ENCODE results near the gene ARHGAP10.

The ARHGAP10 gene

GRCh38 chr4:148101790-148102189 is 369.9 kb downstream of the ARHGAP10 start:
- Histone ChIP-seq H2AK5ac (ENCODE audit: low read depth, low read length) (no peak overlapping the region), H2BK120ac (ENCODE audit: low read depth, low read length) (no peak overlapping the region), H3K14ac (ENCODE audit: low read length) (no peak overlapping the region), H2BK15ac (ENCODE audit: low read length) (no peak overlapping the region), H3K4ac (ENCODE audit: low read length) (no peak overlapping the region), H3K79me1 (ENCODE audit: low read depth, low read length) (no peaks in the 10 kb centered on the region), H3K18ac (ENCODE audit: low read length) (no peak overlapping the region), H2AFZ (ENCODE audit: low read length) (peak overlapping the region; percentile 38), H3K27ac (replicated peaks; ENCODE audit: low read length) (no peak overlapping the region), H3K23ac (ENCODE audit: low read depth, low read length, poor library complexity) (no peak overlapping the region), H3K9me3 (replicated peaks in 1 of 2; ENCODE audit: control insufficient read depth in 2 of 2, insufficient read depth in 1 of 2, low read depth in 1 of 2, low read length in 2 of 2) (peaks cover 0 to 2% of the 10 kb centered on the region in 2 donors), H3K36me3 (replicated peaks in 1 of 2; ENCODE audit: control insufficient read depth in 2 of 2, insufficient read depth in 2 of 2, low read length in 2 of 2) (no peaks in the 10 kb centered on the region), H2BK12ac (ENCODE audit: low read length) (no peak overlapping the region), H3K4me1 (ENCODE audit: control insufficient read depth in 2 of 2, insufficient read depth in 1 of 2, low read depth in 1 of 2, low read length in 2 of 2) (peaks cover 0 to 2% of the 10 kb centered on the region in 2 donors), H4K91ac (ENCODE audit: low read depth, low read length, poor library complexity) (no peak overlapping the region), H4K8ac (ENCODE audit: low read depth, low read length) (no peak overlapping the region), H3K4me3 (ENCODE audit: low read length in 2 of 2) (no peak overlapping the region), H3K4me2 (ENCODE audit: insufficient read depth, low read length, poor library complexity, severe bottlenecking) (no peak overlapping the region), H2BK5ac (ENCODE audit: low read length) (no peak overlapping the region), H3K9ac (ENCODE audit: low read depth, low read length, poor library complexity) (no peak overlapping the region), H3K27me3 (ENCODE audit: control insufficient read depth in 3 of 3, insufficient read depth in 3 of 3, low read depth in 1 of 3, low read length in 3 of 3) (no peaks in the 10 kb centered on the region)
- no CpG with 5 or more reads among the region's 4 CpGs for WGBS, 2 donors (ENCODE audit: extremely low coverage in 2 of 2, insufficient read length in 2 of 2, insufficient replicate concordance in 1 of 2)
- DNase-seq (ENCODE audit: low spot score): no peak

GRCh38 chr4:148103597-148104355 is 371.9 kb downstream of the ARHGAP10 start:
- H3K4me2 ChIP-seq (ENCODE audit: insufficient read depth, low read length, poor library complexity, severe bottlenecking): no peak overlapping the region

GRCh38 chr4:148108766-148109165 is 376.9 kb downstream of the ARHGAP10 start:
- Histone ChIP-seq H2BK12ac (ENCODE audit: low read length) (no peak overlapping the region), H3K27me3 (ENCODE audit: control insufficient read depth in 3 of 3, insufficient read depth in 3 of 3, low read depth in 1 of 3, low read length in 3 of 3) (no peaks in the 10 kb centered on the region), H2BK15ac (ENCODE audit: low read length) (no peak overlapping the region), H2AK5ac (ENCODE audit: low read depth, low read length) (no peak overlapping the region), H3K14ac (ENCODE audit: low read length) (no peak overlapping the region), H3K23ac (ENCODE audit: low read depth, low read length, poor library complexity) (no peak overlapping the region), H3K9me3 (replicated peaks in 1 of 2; ENCODE audit: control insufficient read depth in 2 of 2, insufficient read depth in 1 of 2, low read depth in 1 of 2, low read length in 2 of 2) (no peaks in the 10 kb centered on the region), H4K8ac (ENCODE audit: low read depth, low read length) (no peak overlapping the region), H2AFZ (ENCODE audit: low read length) (no peak overlapping the region), H3K4me2 (ENCODE audit: insufficient read depth, low read length, poor library complexity, severe bottlenecking) (no peak overlapping the region), H3K79me1 (ENCODE audit: low read depth, low read length) (no peaks in the 10 kb centered on the region), H4K91ac (ENCODE audit: low read depth, low read length, poor library complexity) (no peak overlapping the region), H3K4me1 (ENCODE audit: control insufficient read depth in 2 of 2, insufficient read depth in 1 of 2, low read depth in 1 of 2, low read length in 2 of 2) (no peaks in the 10 kb centered on the region), H3K9ac (ENCODE audit: low read depth, low read length, poor library complexity) (no peak overlapping the region), H2BK120ac (ENCODE audit: low read depth, low read length) (no peak overlapping the region), H3K4me3 (ENCODE audit: low read length in 2 of 2) (no peak overlapping the region), H3K18ac (ENCODE audit: low read length) (no peak overlapping the region), H3K36me3 (replicated peaks in 1 of 2; ENCODE audit: control insufficient read depth in 2 of 2, insufficient read depth in 2 of 2, low read length in 2 of 2) (no peaks in the 10 kb centered on the region), H3K4ac (ENCODE audit: low read length) (no peak overlapping the region), H3K27ac (replicated peaks; ENCODE audit: low read length) (no peak overlapping the region), H2BK5ac (ENCODE audit: low read length) (no peak overlapping the region)
- WGBS, 2 donors (ENCODE audit: extremely low coverage in 2 of 2, insufficient read length in 2 of 2, insufficient replicate concordance in 1 of 2): no CpG with 5 or more reads among the region's 7 CpGs
- DNase-seq (ENCODE audit: low spot score): no peak

More at GRCh38 chr4:148103597-148104355, 371.9 kb downstream of the ARHGAP10 start:
- Histone ChIP-seq H3K4me1 (ENCODE audit: control insufficient read depth in 2 of 2, insufficient read depth in 1 of 2, low read depth in 1 of 2, low read length in 2 of 2) (peaks cover 0 to 2% of the 10 kb centered on the region in 2 donors), H3K9ac (ENCODE audit: low read depth, low read length, poor library complexity) (no peak overlapping the region), H3K23ac (ENCODE audit: low read depth, low read length, poor library complexity) (no peak overlapping the region), H2BK5ac (ENCODE audit: low read length) (no peak overlapping the region), H2AK5ac (ENCODE audit: low read depth, low read length) (no peak overlapping the region), H3K4ac (ENCODE audit: low read length) (no peak overlapping the region), H3K18ac (ENCODE audit: low read length) (no peak overlapping the region), H4K8ac (ENCODE audit: low read depth, low read length) (no peak overlapping the region), H3K36me3 (replicated peaks in 1 of 2; ENCODE audit: control insufficient read depth in 2 of 2, insufficient read depth in 2 of 2, low read length in 2 of 2) (no peaks in the 10 kb centered on the region), H3K27ac (replicated peaks; ENCODE audit: low read length) (no peak overlapping the region), H2BK12ac (ENCODE audit: low read length) (no peak overlapping the region), H3K79me1 (ENCODE audit: low read depth, low read length) (no peaks in the 10 kb centered on the region), H3K4me3 (ENCODE audit: low read length in 2 of 2) (no peak overlapping the region), H2AFZ (ENCODE audit: low read length) (no peak overlapping the region), H3K9me3 (replicated peaks in 1 of 2; ENCODE audit: control insufficient read depth in 2 of 2, insufficient read depth in 1 of 2, low read depth in 1 of 2, low read length in 2 of 2) (no peaks in the 10 kb centered on the region), H2BK15ac (ENCODE audit: low read length) (no peak overlapping the region), H2BK120ac (ENCODE audit: low read depth, low read length) (no peak overlapping the region), H3K27me3 (ENCODE audit: control insufficient read depth in 3 of 3, insufficient read depth in 3 of 3, low read depth in 1 of 3, low read length in 3 of 3) (no peaks in the 10 kb centered on the region), H4K91ac (ENCODE audit: low read depth, low read length, poor library complexity) (no peak overlapping the region), H3K14ac (ENCODE audit: low read length) (no peak overlapping the region)
- no peak for DNase-seq (ENCODE audit: low spot score)
- WGBS, 2 donors (ENCODE audit: extremely low coverage in 2 of 2, insufficient read length in 2 of 2, insufficient replicate concordance in 1 of 2): no CpG with 5 or more reads among the region's 7 CpGs

- DNase-seq (ENCODE audit: low spot score): no peak
- H3K4me3 ChIP-seq (ENCODE audit: low read length in 2 of 2): no peak overlapping the region
- no peak overlapping the region for H3K9ac ChIP-seq (ENCODE audit: low read depth, low read length, poor library complexity)
- no peak overlapping the region for H4K8ac ChIP-seq (ENCODE audit: low read depth, low read length)
- H3K79me1 ChIP-seq (ENCODE audit: low read depth, low read length): no peaks in the 10 kb centered on the region
- no peak overlapping the region for H3K4ac ChIP-seq (ENCODE audit: low read length)
- no peak overlapping the region for H3K4me2 ChIP-seq (ENCODE audit: insufficient read depth, low read length, poor library complexity, severe bottlenecking)
- H3K27me3 ChIP-seq (ENCODE audit: control insufficient read depth in 3 of 3, insufficient read depth in 3 of 3, low read depth in 1 of 3, low read length in 3 of 3): no peaks in the 10 kb centered on the region
- H2BK5ac ChIP-seq (ENCODE audit: low read length): no peak overlapping the region
- H3K14ac ChIP-seq (ENCODE audit: low read length): no peak overlapping the region
- no peak overlapping the region for H2AFZ ChIP-seq (ENCODE audit: low read length)
- H4K91ac ChIP-seq (ENCODE audit: low read depth, low read length, poor library complexity): no peak overlapping the region
- no peak overlapping the region for H2BK120ac ChIP-seq (ENCODE audit: low read depth, low read length)
- no peaks in the 10 kb centered on the region for H3K9me3 ChIP-seq (replicated peaks in 1 of 2; ENCODE audit: control insufficient read depth in 2 of 2, insufficient read depth in 1 of 2, low read depth in 1 of 2, low read length in 2 of 2)
- H3K27ac ChIP-seq (replicated peaks; ENCODE audit: low read length): no peak overlapping the region
- H3K23ac ChIP-seq (ENCODE audit: low read depth, low read length, poor library complexity): no peak overlapping the region
- no peak overlapping the region for H2BK15ac ChIP-seq (ENCODE audit: low read length)
- H2BK12ac ChIP-seq (ENCODE audit: low read length): no peak overlapping the region
- H3K18ac ChIP-seq (ENCODE audit: low read length): no peak overlapping the region
- H2AK5ac ChIP-seq (ENCODE audit: low read depth, low read length): no peak overlapping the region
- H3K36me3 ChIP-seq (replicated peaks in 1 of 2; ENCODE audit: control insufficient read depth in 2 of 2, insufficient read depth in 2 of 2, low read length in 2 of 2): no peaks in the 10 kb centered on the region
- H3K4me1 ChIP-seq (ENCODE audit: control insufficient read depth in 2 of 2, insufficient read depth in 1 of 2, low read depth in 1 of 2, low read length in 2 of 2): no peaks in the 10 kb centered on the region
- no CpG with 5 or more reads among the region's 3 CpGs for WGBS, 2 donors (ENCODE audit: extremely low coverage in 2 of 2, insufficient read length in 2 of 2, insufficient replicate concordance in 1 of 2)
Measured at GRCh38 chr4:148109216-148109615, 377.3 kb downstream of the ARHGAP10 start.
